GM18511 (cell line): ENCODE results near the gene RADX.

Experiments
- ATAC-seq: cut with Tn5 transposase; IDR thresholded peaks from one replicate; pipeline ENCODE4 v1.9.1; 2021; ENCODE audit warnings: mild to moderate bottlenecking, moderate library complexity; ENCODE audit not compliant: unreplicated experiment

The RADX gene

GRCh38 chrX:106684207-106684606 is 72.4 kb downstream of the RADX start:
- ATAC-seq: no peak

DNA sequence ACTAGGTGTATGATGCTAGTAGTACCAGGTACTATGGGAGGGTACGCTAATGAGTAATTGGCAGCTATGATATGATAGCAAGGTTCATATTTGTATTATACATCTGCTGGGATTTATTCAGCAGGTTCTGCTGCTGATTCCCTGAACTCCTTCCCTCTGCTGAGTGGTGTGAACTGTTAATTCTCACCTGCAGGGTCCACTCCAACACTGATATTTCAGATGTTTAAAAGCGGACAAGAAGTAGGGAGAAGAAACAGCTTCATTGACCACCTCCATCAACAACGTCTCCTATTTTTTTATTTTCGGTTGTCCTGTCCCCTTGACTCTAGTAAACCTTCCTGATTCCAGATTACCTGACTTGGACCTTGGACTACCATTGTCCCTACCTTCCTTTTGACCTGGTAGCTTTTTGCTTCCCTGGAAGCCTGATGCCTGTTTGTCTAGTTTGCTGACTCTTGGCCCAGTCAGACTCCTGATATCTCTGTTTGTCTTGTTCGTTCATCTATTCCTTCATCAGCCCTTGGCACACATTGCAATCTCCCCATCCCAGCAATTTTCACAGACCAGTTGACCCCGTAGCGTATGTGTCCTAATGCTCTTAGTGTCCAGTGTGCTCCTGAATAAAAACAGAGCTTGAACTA is 80.8 kb downstream of the RADX start:
- no peak for ATAC-seq

- no peak for ATAC-seq
These were observed 84.7 kb downstream of the RADX start for GRCh38 chrX:106696502-106696901.

- ATAC-seq: no peak
These were observed 86.9 kb downstream of the RADX start for GRCh38 chrX:106698693-106699092.

- no peak for ATAC-seq
These were observed 90.9 kb downstream of the RADX start for GRCh38 chrX:106702636-106703035.

DNA sequence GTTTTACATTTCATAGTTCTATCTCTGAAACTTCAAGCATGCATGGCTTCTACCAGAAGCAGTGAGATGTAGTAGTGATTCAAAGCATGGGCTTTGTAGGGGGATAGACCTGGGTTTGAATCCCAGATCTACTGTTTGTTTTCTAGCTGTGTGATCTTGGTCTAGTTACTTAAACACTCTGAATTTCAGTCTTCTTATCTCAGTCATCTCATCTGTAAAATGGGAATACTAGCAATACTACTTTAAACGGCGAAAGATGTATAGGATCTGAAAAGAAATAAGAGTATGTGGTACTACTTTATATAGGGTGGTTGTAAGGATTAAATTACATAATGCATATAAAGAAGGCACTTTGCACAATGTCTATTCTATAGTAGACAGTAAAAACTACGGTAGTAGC is 94.7 kb downstream of the RADX start:
- no peak for ATAC-seq

GRCh38 chrX:106707771-106708454 is 96.1 kb downstream of the RADX start:
- ATAC-seq: no peak

DNA sequence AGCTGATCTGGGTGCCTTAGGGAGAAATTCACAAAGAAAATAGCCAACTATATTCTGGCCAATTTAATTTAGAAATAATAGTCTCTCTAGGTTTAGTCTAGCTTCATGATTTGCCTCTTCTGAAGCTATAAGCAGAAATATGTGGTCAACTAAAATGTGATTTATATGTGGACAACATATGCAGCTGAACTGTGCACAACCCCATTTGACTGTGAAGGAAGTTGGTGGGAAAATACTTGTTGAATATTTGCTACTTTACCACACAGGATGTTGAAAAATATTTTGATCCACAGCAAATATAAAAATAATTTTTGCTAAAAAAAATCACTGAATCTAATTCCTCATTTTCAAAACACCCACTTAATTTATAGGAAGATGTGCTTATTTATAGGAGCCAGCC is 99.0 kb downstream of the RADX start:
- no peak for ATAC-seq

DNA sequence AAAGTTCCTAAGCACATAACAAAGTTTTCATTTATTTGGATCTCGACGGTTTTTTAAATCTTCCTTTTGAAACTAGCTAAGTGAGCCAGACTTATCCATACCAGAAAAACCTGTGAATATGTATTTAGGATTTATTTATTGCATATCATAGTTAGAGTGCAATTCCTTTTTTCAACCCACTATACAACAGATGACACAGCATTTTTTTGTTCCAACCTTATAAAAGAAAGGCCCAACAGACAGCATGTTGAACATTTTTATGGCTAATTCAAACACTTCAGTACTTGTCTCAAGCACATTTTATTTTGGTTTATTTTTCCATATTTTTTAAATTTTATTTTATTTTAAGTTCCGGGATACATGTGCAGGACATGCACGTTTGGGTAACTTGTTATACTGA is 99.6 kb downstream of the RADX start:
- no peak for ATAC-seq

DNA sequence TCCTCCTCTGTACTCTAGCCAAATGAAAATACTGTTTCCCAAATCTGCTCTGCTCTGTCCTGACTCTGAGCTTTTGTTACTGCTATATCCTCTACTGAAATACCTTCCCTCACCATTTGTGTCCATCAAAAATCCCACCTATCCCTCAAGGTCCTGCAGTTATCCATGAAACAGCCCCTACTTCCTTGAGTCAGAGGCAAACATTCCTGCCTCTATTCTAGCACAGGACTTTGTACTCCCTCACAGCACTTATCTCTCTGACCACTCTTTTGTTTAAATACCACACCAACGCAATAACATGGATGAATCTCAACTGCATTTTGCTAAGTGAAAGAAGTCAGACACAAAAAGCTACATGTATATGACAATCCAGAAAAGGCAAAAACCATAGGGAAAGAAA is 104.2 kb downstream of the RADX start:
- no peak for ATAC-seq

DNA sequence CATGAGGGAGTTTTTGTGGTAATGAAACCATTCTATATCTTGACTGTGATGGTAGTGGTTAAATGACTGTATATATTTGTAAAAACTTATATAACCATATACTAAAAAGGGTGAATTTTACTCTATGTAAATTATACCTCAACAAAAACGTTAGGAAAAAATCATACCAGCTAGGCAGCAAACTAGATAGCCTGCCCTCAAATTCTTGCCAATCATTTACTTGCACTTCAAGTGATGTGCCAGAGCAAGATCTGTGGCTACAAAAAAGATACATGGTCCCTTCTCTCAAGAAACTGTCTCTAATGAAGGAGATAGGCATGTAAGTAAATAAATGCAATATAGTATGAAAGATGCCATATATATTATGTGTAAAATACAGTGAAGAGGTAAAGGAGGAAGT is 104.7 kb downstream of the RADX start:
- no peak for ATAC-seq

DNA sequence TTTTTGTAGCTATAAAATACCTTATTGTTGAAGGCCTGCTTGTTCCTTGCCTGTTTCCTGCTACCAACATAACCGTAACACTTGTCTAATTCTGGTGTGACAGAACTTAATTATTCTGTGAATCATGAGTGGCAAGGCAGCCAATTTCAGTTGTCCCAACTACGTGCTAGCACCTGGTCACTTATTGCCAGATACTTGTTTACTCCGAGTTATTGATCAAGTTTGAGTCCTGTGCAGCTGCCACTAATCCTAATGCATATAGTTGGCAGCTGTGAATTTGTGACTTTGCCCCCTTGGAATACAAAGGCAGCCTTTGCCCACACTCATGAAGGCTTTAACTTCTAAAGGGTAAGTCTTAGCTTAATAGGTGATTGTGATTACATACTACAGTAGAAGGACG is 106.9 kb downstream of the RADX start:
- ATAC-seq: no peak

DNA sequence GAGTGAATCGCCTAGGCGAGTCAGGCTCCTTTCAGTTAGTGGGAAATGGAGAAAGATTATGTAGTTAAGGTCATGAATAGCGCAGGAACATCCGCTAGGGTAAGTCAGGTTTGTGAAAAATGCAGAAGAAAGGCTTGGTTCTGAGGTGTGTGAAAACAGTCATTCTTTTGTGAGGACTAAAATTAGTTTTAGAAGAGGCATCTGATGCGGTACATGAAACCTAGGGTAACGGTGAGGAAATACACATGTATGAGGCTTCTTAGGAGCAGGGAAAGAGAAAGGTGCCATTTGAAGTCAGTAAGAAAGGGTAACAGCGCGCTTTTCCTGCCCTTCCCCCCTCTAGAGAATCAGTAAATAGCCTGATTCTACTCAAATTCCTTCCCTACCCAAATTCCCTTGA is 114.2 kb downstream of the RADX start:
- no peak for ATAC-seq

DNA sequence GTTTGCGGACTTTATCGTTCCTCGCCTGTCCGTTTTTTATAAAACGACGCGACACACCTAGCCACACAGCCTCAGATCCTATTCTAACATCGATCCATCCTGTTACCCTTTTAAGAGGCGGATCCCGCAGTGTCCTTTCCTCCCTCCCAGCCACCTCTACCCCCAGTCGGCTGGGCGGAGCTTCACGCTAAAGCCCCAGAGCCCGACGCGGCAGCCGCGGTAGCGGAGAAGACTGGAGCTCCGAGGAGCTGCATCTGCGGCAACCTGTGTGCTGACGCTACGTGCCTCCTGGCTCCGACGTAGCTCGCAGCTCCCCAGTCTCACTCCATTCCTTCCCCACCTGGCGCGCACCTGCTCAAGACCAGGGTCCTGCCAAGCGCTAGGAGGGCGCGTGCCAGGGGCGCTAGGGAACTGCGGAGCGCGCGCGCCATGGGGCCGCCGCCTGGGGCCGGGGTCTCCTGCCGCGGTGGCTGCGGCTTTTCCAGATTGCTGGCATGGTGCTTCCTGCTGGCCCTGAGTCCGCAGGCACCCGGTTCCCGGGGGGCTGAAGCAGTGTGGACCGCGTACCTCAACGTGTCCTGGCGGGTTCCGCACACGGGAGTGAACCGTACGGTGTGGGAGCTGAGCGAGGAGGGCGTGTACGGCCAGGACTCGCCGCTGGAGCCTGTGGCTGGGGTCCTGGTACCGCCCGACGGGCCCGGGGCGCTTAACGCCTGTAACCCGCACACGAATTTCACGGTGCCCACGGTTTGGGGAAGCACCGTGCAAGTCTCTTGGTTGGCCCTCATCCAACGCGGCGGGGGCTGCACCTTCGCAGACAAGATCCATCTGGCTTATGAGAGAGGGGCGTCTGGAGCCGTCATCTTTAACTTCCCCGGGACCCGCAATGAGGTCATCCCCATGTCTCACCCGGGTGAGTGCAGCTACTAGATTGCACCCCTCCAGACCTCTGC is 115.0 kb downstream of the RADX start, which contains the start of gene RNF128:
TSS of gene RNF128 (plus strand) at position 217 of the 953 bp plus-strand sequence. CDS start at position 430, 213 bp downstream.
- no peak for ATAC-seq

DNA sequence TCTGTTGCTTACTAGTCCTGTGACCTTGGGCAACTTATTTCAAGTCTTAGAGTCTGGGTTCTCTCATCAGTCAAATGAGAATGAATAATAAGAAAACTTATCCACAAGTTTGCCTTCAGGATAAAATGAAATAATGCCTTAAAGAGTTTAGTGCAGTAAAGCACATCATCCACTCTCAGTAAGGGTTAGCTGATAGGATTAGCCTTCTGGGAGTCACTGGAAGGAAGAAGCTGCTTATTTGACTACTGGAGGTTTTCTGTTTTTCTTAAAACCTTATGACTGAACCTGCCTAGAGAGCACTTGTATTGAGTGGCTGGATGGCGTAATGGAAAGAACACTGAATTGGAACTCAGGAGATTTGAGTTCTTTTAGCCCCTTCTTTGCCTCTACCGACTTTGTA is 116.6 kb downstream of the RADX start:
- no peak for ATAC-seq
